Right lobe of liver (tissue), 4 donors: ENCODE data around the gene LYPLAL1.

Experiments
- POLR2A ChIP-seq: fragments of 450-650 bp; IDR thresholded peaks from one replicate; pipeline ENCODE4 v1.6.1; 2017; ENCODE audit warnings: antibody characterized with exemption, mild to moderate bottlenecking
- TF ChIP-seq, protein P1 (sequence below), 4 donors: fragments of 200-600 bp in 3 of 4; fragments of 450-650 bp in 1 of 4; IDR thresholded peaks; one replicate each; pipeline versions ENCODE4 v1.5.1 to v1.8.0; 2016 to 2022; ENCODE audit warnings: antibody characterized with exemption in 4 of 4, mild to moderate bottlenecking in 2 of 4
- donor health status: DM: no; HTN: no; CAD: no.
- donor health status: DM: no; HTN: no; CAD: no.
- donor health status: DM: no; HTN: yes; CAD: no.

DNA sequence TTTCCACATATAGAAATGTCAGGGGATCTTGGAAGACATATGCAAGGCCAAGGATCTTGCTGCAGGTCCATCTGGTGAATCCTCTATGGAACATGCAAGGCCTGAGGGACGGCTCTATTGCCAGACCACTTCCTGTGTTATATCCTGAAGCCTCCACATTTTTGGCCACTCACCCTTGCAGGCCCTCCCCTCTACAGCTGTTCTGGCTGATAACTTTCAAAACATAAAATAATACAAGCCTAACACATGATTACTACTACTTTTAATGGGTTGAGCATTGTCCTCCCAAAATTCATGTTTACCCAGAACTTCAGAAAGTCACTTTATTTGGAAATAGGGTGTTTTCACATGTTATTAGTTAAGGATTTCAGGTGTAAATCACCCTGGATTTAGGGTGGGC lies 18.5 kb upstream of the LYPLAL1 start:
- no peak for TF ChIP-seq POLR2A
- TF ChIP-seq, protein P1, sequence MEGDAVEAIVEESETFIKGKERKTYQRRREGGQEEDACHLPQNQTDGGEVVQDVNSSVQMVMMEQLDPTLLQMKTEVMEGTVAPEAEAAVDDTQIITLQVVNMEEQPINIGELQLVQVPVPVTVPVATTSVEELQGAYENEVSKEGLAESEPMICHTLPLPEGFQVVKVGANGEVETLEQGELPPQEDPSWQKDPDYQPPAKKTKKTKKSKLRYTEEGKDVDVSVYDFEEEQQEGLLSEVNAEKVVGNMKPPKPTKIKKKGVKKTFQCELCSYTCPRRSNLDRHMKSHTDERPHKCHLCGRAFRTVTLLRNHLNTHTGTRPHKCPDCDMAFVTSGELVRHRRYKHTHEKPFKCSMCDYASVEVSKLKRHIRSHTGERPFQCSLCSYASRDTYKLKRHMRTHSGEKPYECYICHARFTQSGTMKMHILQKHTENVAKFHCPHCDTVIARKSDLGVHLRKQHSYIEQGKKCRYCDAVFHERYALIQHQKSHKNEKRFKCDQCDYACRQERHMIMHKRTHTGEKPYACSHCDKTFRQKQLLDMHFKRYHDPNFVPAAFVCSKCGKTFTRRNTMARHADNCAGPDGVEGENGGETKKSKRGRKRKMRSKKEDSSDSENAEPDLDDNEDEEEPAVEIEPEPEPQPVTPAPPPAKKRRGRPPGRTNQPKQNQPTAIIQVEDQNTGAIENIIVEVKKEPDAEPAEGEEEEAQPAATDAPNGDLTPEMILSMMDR (IDR thresholded peaks at IDR 0.05) = no peak
